HG02759 (cell line): ENCODE measurements around the gene DISP3.

Source experiments
- ATAC-seq: cut with Tn5 transposase; IDR thresholded peaks from one replicate; pipeline ENCODE4 v1.9.1; 2021; ENCODE audit warnings: mild to moderate bottlenecking, moderate library complexity; ENCODE audit not compliant: unreplicated experiment

The DISP3 gene

DNA sequence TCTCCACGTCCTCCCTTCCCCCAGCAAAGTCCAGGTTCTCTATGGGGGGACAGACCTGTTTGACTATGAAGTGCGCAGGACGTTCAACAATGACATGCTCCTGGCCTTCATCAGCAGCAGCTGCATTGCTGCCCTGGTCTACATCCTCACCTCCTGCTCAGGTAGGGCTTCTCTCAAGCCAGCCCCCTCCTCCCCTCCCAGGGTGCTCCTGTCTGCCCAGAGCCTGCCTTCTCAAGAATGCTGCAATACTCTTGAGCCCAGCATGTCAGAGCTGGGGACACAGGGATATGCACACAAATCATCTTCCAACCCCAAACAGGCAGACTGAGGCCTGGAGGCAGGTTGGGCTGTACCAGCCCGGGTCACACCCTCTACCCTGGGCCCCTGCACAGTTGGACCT is 35.4 kb downstream of the DISP3 start:
- no peak for ATAC-seq

DNA sequence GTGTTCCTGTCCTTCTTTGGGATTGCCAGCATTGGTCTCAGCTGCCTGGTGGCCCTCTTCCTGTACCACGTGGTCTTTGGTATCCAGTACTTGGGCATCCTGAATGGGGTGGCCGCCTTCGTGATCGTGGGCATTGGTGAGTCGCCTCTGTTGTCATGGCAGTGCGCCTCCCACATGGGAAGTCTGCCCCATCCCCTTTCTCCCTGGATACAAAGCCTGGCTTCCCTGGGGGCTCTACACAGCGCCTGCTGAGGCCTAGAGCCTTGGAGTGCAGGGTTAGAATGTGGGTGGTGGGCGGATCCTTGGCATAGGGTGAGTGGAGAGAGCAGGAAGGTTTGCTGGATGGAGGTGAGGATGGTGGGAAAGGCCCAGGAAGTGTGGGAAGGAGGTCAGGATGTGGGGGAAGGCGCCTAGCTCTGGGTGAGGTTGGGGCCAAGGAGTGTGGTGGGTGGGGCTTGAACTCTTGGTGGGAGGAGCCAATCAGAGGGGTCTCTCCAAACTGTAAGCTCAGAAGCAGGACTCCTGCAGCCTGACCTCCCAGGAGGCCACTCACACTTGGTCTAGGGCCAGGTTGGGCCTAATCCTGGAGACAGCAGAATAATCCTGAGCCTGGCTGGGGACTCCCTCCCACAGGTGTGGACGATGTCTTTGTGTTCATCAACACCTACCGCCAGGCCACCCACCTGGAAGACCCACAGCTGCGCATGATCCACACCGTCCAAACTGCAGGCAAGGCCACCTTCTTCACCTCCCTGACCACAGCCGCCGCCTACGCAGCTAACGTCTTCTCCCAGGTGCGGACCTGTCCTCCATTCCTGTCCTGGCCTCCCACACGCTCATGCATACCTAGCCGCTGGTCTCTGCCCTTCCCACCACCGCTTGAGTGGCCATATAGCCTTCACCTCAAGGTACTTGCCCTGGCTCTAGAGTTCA is 36.7 kb downstream of the DISP3 start:
- no peak for ATAC-seq

DNA sequence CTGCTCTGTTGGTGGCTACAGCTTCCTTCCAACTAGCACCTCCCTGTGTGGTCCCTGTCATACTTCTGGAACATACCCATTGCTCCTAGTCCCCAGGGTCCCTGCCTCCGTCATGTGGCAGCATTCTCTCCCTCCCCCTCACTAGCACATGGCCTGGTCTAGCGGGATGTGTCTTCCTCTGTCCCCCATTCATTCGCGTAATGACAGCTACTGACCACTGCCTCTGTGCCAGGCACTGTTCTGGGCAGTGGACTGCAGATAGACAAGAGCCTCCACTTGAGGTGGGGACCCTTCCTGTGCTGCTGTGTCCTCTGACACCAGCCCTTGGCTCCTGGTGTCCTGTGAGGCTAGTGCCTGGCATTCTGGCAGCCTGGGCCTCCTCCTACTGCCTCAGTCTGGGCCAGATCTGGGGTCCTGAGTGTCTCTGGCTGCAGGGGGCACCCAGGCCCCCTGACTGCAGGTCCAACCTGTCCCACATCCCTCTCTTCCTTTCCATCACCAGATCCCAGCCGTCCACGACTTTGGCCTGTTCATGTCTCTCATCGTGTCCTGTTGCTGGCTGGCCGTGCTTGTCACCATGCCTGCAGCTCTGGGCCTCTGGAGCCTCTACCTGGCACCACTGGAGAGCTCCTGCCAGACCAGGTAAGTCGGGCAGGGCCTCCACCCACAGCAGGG is 38.1 kb downstream of the DISP3 start:
- ATAC-seq: no peak

DNA sequence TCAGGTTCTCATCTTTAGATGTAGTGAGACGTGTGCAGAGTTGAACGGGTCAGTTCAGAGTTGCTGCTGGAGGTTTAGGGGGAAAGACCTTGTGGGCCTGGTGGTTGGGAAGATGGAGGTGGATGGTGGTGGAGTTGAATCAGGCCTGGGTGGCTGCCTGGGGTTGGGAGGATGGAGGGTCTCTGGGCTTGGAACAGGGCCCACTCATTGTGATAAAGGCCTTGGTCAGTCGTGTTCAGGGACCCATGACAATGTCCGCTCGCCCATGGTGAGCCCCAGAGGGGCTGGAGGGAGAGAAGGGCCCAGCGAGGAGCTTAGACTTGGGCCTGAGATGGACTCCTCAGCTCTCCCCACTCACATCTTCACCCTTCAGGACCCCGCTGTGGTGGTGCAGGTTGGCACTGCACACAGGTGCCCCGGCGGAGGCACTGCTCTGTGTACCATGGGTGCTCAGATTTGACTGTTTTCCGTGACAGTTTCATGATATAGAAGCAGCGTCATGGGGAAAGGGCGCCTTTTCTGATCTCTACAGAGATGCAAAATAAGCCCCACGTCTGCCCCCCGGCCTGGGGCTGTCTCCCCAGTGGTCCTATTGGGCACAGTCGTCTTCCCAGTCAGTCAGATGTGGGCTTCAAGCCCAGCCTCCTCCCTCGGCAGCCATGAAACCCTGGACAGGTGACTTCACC is 39.2 kb downstream of the DISP3 start:
- no peak for ATAC-seq

DNA sequence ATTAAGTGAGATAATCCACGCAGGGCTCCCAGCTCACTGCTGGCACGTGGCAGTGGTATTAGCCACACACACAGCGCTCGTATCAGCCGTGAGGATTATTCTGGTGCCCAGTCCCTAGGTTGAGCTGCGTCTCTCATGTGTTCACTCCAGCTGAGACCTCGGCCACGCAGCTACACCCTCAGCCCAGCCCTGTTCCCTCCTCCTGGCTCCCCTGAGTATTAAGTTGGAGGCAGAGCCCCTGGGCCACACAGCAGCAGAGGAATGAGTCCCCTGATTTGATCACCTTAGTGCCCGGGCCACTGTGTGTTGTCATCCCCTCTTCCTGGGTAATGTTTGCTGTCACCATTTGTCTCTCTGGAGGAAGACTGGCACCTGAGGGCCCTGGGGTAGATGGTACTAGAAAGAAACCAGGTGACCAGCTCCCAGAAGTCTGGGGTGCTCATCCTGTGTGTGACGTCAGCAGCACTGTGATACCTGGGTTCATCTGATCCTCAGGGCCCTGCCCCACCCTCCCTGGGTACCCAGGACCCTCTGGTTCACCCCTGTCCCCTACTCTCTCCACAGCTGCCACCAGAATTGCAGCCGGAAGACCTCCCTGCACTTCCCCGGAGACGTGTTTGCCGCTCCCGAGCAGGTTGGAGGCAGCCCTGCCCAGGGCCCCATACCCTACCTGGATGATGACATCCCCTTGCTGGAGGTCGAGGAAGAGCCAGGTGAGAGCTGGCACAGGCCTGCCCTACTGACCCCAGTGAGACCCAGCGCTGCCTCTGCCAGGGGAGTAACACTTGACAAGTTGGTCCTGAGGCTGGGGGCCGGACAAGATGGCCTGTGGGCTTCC is 40.1 kb downstream of the DISP3 start:
- ATAC-seq: no peak

DNA sequence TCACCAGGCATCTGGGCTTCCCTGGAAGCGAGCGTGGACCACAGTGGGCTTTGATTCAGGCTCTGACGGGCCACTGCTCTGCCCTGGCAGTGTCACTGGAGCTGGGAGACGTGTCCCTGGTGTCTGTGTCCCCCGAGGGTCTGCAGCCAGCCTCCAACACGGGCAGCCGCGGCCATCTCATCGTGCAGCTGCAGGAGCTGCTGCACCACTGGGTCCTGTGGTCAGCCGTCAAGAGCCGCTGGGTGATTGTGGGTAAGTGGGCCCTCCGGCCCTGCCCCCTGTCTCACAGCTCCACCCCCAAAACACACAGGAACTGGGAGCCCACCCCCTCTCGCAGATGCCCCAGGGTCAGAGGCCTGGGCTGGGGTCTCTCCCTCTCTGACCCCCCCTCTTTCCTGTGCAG is 40.7 kb downstream of the DISP3 start:
- no peak for ATAC-seq

DNA sequence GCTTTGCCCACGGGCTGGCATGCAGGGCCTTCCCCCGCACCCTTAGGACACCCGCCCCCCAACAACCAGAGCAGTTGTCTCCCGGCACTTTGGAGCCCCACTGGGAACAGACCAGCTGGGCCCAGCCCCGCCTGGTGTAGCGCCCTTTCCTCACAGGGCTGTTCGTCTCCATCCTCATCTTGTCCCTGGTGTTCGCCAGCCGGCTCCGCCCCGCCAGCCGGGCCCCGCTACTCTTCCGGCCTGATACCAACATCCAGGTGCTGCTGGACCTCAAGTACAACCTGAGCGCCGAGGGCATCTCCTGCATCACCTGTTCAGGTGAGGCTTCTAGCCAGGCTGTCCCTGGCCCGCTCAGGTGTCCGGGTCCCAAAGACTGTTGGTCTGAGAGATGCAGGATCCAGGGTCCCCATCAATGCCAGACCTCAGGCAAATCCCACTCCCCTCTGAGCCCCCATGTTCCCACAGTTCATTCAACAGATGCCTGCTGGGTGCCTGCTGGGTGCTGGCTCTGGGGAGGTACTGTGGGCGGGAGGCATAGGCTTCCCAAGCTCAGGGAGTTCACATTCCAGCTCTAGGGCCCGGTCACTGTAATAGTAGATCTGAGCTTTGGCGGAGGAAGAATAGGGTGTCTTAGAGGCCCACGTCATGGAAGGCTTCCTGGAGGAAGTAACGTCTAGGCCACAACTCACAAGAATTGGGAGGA is 41.7 kb downstream of the DISP3 start:
- no peak for ATAC-seq

DNA sequence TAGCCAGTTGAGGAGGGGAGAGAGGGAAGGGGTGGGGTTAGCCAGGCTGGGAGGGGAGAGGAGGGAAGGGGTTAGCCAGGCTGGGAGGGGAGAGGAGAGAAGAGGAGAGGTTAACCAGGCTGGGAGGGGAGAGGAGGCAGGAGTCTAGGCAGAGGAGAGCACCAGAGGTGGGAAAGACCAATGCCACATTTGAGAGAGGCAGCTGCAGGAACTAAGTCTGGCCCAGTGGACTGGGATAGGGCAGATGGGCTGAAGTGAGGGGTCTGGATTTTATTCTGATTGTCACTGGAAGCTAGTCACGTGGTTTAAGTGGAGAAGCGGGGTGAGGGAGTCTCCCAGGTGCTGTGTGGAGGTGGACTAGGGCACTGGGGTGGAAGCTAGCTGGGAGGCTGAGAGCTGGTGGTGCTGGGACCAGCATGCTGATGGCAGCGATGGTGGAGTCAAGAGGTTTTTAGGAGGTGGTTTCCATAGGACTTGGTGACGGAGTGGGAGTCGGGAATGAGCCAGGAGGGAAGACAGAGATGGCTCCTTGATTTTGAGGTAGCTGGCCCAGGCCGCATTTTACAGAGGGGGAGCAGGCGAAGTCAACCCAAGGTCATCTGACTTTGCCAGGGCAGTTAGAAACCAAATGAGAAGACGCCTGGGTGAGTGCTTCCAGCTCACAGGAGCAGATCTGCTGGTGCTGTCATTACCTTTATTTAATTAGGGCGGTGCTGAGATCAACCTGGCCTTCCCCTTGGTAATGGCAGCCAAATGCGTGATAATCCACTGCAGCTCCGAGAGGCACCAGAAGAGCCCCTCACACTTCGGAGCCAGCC is 42.8 kb downstream of the DISP3 start:
- ATAC-seq: no peak

DNA sequence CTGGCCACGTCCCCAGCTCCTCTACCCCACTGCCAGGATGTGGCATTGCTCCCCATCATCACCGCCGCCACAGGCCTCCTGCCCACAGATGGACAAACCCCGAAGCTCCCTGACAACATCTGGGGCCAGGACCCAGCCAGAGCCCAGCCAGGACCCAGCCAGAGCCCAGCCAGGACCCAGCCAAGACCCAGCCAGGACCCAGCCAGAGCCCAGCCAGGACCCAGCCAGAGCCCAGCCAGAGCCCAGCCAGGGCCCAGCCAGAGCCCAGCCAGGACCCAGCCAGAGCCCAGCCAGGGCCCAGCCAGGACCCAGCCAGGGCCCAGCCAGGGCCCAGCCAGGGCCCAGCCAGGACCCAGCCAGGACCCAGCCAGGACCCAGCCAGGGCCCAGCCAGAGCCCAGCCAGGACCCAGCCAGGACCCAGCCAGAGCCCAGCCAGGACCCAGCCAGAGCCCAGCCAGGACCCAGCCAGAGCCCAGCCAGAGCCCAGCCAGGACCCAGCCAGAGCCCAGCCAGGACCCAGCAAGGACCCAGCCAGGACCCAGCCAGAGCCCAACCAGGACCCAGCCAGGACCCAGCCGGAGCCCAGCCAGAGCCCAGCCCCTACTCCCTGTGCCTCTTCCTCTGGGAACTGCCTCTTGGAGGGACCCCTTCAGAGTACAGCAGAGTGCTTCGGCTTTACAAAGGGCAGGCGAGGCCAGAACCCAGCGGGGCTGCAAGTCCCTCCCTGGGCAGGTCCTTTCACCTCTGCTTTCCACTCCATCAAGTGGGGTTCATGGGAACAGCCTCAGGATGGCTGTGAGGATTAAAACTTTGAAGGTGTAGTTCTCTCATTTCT is 43.7 kb downstream of the DISP3 start:
- ATAC-seq: no peak

DNA sequence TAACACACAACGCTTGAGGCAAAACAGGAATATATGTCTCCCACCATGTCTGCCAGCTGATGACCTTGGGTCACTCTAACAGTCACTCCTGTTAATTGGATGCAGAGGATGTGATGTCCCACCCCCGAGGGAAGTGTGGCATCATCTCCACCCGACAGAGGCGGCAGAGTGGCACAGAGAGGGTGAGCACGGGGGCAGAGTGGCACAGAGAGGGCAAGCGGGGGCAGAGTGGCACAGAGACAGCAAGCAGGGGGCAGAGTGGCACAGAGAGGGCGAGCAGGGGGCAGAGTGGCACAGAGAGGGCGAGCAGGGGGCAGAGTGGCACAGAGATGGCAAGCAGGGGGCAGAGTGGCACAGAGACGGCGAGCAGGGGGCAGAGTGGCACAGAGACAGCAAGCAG is 44.3 kb downstream of the DISP3 start:
- ATAC-seq: no peak

DNA sequence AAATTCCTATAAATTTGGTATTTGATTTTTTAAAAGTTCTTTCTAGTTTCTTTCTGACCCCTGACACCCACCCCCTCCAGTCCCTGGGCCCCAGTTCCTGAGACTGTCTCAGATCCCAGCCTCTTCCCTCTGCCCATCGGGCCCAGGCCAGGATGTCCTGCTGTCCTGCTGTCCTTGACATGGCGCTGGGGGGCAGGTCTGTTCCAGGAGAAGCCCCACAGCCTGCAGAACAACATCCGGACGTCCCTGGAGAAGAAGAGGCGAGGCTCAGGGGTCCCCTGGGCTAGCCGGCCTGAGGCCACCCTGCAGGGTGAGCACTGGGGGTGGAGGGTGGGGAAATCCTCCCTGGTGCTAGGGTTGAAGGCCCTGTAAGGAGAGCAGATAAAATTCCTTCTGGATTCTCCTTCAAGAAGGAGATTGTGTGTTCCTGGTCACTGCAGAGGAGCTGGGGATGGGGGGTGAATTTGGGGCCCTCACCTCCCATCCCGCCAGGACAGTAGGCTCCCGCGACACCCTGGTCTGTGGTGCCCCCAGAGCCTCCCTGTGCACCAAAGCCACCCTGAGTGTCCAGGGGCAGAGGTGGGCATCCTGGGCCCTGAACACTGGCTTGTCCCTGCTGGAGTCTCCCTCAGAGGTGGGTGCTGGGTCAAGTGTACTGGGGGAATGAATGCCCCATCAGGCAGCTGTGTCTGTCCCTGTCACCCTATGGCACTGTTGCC is 45.0 kb downstream of the DISP3 start:
- ATAC-seq: no peak

DNA sequence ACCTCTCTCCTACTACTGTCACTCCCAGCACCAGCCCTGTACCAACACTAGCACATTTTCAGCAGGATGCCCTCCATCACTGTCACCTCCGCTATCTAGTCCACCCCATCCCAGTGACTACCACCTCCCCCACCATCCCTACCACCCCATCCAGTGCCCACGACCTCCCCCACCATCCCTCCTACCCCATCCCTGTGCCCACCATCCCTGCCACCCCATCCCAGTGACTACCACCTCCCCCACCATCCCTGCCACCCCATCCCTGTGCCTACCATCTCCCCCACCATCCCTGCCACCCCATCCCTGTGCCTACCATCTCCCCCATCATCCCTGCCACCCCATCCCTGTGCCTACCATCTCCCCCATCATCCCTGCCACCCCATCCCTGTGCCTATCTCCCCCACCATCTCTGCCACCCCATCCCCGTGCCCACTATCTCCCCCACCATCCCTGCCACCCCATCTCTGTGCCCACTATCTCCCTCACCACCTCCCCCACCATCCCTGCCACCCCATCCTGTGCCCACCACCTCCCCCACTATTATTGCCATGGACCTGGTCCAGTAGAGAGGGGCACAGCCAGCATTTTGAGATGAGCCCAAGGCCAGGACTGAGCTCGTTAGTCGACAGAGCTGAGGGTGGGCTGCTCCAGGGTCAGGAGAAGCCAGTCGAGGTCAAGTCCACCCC is 45.7 kb downstream of the DISP3 start:
- ATAC-seq: no peak

DNA sequence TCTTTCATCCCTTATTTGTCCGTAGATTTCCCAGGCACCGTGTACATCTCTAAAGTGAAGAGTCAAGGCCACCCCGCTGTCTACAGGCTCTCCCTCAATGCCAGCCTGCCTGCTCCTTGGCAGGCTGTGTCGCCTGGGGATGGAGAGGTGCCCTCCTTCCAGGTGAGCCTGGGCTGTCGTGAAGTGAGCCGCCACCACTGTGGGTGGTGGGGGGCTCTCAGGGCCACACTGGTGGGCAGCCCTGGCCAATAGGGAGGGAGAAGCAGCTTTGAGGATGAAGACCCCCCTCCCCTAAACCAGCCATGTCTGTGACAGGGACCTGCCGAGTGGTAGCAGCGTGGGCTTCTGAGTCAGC is 46.2 kb downstream of the DISP3 start:
- ATAC-seq: no peak

DNA sequence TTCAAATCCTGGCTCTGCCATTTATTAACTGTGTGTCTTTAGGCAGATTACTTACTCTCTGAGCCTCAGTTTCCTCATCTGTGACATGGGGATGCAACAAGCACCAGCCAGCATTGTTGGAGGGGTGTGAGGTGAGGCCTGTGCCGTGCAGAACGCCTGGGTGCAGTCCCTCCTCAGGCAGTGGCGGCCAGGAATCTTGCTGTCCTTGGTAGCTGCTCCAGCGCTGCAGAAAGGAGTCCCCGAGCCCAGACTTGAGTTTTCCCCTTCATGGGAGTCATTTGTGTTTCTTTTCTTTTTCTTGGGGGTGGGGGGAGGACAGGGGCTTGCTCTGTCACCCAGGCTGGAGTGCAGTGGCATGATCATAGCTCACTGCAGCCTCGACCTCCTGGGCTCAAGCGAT is 46.6 kb downstream of the DISP3 start:
- no peak for ATAC-seq

DNA sequence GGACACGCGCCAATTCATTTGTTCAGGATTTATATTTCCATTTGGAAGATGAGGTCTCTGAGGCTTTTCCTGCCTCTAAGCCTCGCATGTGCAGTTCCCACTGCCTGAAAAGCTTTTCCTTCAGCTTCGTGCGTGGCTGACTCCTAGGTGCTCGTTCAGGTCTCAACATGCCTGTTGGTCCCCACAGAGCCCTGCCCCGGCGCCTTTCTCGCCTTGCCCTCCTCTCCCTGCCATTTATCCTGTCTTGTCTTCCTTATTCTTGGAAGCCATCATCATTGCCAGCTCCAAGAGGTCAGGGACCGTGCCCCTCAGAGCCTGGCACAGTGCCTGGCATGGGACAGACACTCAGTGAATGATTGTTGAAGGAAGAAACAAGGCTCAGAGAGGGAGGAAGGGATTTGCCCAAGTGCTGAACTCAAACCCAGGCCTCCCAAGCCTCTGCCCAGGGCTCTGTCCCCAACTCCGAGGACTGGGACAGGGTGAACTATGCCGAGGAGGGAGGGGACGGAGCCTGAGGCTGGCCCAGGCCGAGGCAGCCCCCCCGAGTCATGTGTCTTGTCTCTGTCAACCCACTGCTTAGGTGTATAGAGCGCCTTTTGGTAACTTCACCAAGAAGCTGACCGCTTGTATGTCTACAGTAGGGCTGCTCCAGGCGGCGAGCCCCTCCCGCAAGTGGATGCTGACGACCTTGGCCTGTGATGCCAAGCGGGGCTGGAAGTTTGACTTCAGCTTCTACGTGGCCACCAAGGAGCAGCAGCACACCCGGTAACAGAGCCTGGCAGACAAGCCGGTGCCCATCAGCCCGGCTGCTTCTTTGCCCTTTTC is 47.3 kb downstream of the DISP3 start:
- ATAC-seq: no peak
